IPS-NIHi7 (cell line): ENCODE measurements around the gene FFAR4.

Experiments
- DNase-seq: peaks from one replicate; pipeline ENCODE4 v3.0.0; 2012; ENCODE audit warnings: mixed read lengths; ENCODE audit errors: extremely low spot score

The FFAR4 gene

GRCh38 chr10:93599778-93600177, 33.3 kb downstream of the FFAR4 start:
- DNase-seq = no peak

- peak; percentile 24 for DNase-seq
Observed at GRCh38 chr10:93600446-93601145, 34.1 kb downstream of the FFAR4 start.

- peak; percentile 26 for DNase-seq
Observed at GRCh38 chr10:93601146-93601773, 34.8 kb downstream of the FFAR4 start, which contains the start of gene RBP4. RBP4 (minus strand) TSS chr10:93601235; CDS start chr10:93601028, 207 bp downstream.

- DNase-seq = no peak
Observed at GRCh38 chr10:93601774-93602162, 35.3 kb downstream of the FFAR4 start.

GRCh38 chr10:93603023-93603422, 36.6 kb downstream of the FFAR4 start:
- DNase-seq = no peak

- no peak for DNase-seq
Observed at GRCh38 chr10:93604146-93604545, 37.7 kb downstream of the FFAR4 start.

GRCh38 chr10:93608421-93608820, 42.0 kb downstream of the FFAR4 start:
- DNase-seq = no peak

GRCh38 chr10:93612311-93612710, 45.8 kb downstream of the FFAR4 start, which contains the start of gene PDE6C:
PDE6C (plus strand) TSS chr10:93612537; CDS start chr10:93612726, 189 bp downstream.
- no peak for DNase-seq

- no peak for DNase-seq
Observed at GRCh38 chr10:93613126-93613525, 46.7 kb downstream of the FFAR4 start.

GRCh38 chr10:93614101-93614825, 47.8 kb downstream of the FFAR4 start:
- no peak for DNase-seq

- no peak for DNase-seq
Observed at GRCh38 chr10:93615576-93616235, 49.2 kb downstream of the FFAR4 start.

GRCh38 chr10:93620925-93621324, 54.5 kb downstream of the FFAR4 start:
- DNase-seq = no peak

GRCh38 chr10:93622942-93623341, 56.5 kb downstream of the FFAR4 start:
- no peak for DNase-seq

GRCh38 chr10:93628858-93629257, 62.4 kb downstream of the FFAR4 start:
- DNase-seq = no peak

- no peak for DNase-seq
Observed at GRCh38 chr10:93629647-93630305, 63.3 kb downstream of the FFAR4 start.

GRCh38 chr10:93630625-93631557, 64.4 kb downstream of the FFAR4 start:
- no peak for DNase-seq
